ELR (cell line): ENCODE results near the gene LCA5.
"Not testable (repeated sequence)": the region's sequence is repeated elsewhere in the genome, so short reads cannot be mapped to it uniquely, and the experiment has no call there.

Experiments
- DNase-seq: peaks from one replicate; pipeline ENCODE4 v3.0.0-alpha.2; 2015; ENCODE audit warnings: low read depth

The LCA5 gene

DNA sequence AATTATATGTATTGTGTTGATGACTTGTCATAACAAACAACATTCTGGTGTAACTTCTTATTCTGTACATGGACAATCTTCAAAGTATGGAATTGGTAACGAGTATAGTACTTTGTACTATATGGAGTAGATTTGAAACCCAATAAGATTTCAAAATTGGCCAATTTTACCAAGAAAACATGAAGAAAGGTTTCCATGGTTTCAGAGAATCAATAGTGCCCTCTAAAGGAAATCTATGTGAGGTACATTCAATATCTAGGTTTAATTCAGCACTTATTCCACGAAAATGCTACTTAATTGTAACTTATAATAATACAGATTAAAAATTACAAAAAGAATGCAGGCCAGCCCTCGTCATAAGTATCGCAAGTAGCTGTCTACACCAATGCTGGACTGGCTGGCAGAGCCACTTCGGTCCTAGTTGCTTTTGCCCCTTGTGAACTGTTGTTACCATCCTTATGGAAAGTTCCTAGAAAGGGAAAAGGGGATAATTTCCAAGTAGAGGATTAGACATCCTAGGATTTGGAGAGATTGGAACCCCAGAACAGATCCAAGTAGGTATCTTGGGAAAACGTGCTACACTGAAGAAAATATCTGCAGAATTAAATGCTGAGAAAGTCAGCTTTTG lies 70.9 kb downstream of the LCA5 start:
- DNase-seq: peak; percentile 47

DNA sequence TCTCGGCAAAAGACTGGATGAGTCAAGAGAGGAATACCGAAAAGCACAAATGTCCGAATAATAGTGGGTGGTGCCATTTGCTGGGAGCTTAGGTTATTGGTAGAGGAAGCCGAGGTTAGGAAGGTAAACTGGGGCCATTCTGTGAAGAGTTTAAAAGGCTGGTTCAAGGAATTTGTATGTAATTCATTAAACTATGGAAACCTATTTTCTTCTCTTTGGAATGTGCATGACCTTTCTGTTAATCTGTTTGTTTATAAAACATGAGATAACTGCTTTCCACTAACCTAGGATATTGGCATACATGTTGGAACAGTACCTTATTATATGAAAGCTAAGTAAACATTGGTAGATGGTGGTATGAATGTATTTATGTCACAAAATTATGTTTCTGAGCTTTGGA lies 71.8 kb downstream of the LCA5 start:
- DNase-seq: no peak

GRCh38 chr6:79463621-79464050 lies 73.6 kb downstream of the LCA5 start:
- DNase-seq: no peak

DNA sequence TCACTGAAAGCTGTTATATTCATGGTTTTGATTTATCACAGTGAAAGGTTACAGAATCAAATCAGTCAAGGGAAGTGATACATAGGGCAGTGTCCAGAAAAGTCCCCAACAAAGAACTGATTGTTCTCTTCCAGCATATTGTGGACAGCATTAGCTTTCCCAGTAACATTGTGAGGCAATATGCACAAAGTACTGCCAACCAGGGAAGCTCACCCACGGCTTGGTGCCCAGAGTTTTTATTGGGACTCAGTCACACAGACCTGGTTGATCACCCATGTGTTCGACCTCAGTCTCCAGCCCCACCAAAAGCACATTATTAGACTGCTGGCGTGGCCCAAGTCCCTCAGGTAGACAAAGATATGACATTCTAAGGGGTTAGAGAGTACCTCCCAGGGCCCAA lies 76.0 kb downstream of the LCA5 start:
- no peak for DNase-seq

DNA sequence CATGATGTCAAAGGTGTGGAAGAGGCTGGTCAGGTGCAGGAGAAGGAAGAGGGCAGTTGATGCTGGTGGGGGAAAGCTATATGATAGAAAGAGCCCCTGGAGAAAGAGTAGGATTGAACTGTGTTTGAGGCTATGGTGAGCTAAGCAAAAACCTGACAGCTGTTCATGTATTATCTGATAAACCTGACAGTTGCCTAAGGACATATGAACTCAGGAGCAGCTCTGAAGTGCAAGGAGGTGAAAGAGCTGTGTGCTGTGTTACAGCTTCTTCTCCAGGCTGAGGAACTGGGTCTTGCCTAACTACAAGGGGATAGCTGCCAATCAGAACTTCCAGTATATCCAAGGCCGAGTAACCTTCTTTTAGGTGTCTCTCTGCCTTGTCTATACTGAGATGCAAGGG lies 81.8 kb downstream of the LCA5 start:
- DNase-seq: no peak

GRCh38 chr6:79453558-79454042 lies 83.6 kb downstream of the LCA5 start:
- no peak for DNase-seq

DNA sequence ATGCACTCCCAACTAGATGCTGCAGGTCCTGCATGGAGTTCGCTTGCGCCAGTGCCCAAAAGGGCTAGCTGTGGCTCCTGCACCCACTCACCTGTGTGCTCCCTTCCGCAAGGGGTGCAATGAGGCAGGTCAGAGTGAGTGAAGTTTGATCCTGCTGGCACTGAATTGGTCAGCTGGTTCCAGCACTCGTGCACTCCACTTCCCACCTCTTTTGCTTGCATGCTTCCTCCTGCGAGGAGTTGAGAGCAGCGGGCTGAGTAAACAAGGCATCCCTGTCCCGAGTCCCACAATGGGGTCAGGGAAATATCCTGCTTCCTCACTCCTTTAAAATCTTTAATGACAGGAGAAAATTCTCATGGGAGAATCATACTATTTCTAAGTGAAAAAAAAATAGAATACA lies 86.2 kb downstream of the LCA5 start:
- no peak for DNase-seq

DNA sequence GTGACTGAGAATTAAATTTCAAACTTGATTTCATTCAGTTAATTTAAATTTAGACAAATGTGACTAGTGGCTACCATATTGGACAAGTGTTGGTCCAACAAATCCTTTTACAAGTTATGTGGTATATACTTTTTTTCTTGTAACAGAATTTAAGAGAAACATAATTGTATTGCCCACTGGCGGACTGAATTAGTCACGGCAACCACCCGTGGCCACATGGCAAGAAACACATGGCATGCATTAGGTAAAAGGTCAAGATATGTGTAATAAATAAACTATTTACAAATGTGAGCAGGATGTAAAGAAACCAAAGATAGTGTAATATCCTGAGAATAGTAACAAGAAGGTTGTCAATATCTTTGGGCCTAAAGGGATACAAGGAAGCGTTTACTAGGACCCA lies 91.2 kb downstream of the LCA5 start:
- no peak for DNase-seq

DNA sequence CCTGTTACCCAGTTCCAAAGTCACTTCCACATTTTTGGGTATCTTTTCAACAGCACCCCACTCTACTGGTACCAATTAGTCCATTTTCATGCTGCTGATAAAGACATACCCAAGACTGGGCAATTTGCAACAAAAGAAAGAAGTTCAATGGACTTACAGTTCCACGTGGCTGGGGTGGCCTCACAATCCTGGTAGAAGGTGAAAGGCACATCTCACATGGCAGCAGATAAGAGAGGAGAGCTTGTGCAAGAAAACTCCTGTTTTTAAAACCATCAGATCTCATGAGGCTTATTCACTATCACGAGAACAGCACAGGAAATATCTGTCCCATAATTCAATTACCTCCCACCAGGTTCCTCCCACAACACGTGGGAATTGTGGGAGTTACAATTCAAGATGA lies 93.4 kb downstream of the LCA5 start:
- not testable (repeated sequence) for DNase-seq

DNA sequence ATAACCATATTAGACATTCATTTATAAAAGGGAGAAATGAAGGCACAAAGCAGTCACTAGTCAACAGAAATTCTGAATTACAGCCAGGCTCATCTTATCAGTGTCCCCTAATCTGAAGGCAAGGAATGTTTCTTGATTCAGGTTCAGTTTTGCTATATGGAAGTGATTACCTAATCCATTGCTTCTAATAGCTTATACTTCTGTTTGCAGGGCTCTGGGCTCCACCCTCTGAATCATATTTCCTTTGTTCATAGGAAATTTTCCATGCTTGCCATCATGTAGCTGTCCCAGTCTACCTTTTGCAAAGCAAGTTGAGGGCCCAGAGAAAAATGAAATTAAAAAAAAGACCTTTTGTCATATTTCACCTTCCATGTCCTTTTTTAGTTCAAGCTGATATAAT lies 96.0 kb downstream of the LCA5 start:
- no peak for DNase-seq

DNA sequence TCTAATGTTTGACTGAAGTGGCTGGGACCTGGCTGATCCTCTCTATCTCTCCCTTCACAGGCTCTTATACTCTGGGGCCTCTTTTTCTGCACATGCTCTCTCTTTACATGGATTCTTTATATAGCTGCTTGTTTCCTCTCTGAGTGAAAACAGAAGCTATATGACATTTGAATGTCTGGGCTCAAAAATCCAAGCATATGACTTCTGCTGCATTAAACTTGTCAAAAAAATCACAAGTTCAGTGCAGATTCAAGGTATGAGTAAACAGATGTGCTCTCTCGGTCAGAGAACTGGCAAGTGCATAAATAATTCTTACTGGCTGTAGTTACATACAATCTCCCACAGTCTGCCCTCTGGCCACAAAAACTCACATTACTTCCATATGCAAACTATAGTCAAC lies 96.6 kb downstream of the LCA5 start:
- DNase-seq: no peak

DNA sequence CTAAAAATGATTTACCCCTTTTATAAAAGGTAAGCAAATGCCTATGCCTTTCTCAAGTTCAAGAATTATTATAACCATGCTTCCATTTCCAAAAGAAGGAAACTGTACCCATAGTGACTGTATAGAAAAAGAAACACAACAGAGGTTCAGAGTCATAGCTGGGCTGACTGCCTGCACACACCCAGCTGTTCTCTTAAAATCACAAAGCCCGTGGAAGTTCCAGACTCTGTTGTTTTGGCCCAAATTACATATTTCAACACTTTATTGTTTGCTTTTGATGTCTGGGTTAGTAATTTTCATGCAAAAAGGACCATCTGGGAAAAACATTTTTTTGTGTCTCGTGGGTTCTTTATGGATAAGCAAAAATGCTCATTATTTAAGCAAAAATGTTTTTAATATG lies 99.2 kb downstream of the LCA5 start:
- DNase-seq: no peak

DNA sequence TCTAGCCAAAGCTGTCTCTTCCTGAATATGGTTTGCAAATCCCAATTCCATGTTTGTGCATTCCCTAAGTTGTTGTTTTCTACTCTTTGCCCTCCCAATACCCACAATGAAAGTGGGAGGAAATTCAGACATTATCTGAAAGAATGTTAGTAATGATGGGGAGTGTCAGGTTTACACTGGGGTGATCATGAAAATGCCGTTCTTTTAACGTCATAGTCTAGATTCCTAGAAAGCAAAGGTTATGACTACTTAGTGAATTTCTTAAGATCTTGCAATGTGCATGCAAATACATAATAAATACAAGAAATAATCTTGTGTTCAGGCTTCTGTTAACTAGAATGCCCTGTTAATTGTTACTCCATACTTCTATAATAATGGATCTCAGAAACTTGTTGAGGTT lies 101.0 kb downstream of the LCA5 start:
- DNase-seq: no peak

DNA sequence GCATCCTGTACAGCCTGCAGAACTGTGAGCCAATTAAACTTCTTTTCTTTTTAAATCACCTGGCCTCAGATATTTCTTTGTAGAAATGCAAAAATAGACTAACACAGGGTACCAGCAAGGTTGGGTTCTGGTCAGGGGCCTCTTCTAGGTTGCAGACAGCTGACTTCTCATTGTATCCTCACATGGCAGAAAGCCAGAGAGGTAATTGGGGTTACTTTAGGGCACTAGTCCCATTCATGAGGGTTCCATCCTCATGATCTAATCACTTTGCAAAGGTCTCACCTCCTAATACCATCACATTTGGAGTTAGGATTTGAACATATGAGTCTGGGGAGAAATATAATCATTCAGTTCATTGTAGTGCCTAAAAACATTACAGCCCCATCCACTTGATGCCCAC lies 101.5 kb downstream of the LCA5 start:
- DNase-seq: no peak
